ENCODE data around the gene CLMP. TPM values are rescaled to one million over a fixed set of nuclear protein-coding genes. Genes with fewer than 3 reads are reported as not detected.

The CLMP gene
- total and polyA plus RNA-seq, 9 of the 15 experiments (the other 6 are each of a cell fraction or from before 2014, with no cell fraction given): 0.02 to 0.15 (median 0.03) TPM; not detected in 6

DNA sequence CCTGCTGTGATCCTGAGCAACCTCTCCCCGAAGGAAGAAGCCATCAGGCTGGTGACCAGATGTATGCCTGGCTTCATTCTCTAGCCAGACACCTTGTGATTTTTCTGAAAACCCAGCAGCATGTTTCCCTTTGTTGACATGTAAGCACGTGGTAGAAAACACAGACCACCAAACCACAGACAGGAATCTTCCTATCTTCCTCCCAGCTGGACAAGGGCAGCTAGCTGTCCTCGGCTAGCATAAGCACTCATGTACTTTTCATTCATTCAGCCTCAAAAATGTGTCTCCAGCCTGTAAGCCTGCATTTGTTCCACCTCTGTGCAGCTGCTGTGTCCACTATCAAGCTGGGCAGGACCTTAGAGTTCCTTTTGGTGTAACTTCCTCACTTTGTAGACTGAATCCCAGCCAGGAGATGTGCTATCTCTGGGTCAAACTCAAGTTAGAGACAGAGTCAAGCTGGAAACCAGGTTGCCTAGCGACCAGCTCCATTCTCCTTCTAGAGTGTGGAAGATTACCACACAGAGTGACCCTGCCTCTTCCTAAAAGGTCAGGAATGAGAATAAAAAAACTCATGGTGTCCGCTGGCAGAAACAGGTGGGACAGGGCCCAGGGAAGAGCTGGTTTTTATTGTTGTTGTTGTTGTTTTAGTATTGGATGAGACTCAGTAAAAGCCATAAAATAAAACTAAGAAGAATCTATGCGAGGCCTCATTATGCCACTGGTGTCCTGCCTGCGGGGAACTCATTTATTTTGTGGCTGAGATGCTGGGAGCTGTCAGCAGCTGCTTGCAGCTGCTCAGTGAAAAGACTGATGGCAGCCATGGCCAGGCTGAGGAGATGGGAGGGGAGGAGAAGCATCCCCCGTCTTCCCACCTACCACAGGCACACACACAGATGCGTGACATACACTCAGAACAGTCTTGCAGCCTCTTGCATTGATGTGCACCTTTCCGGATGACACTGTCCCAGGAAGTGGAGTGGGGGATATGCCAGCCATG is 7.4 kb upstream of the CLMP start:
- H3K4me2 ChIP-seq (ENCODE audit: insufficient read depth, low read length): no peak overlapping the region
- no peak for FAIRE-seq
- in situ Hi-C loops (cut with MboI): no loop called here
- H3K36me3 ChIP-seq (ENCODE audit: control insufficient read depth, insufficient read depth, low read length): no peaks in the 10 kb centered on the region
- DNase-seq (ENCODE audit: extremely low read depth in 1 of 4, low spot score in 3 of 4): no peak
- no peaks in the 10 kb centered on the region for H3K9me1 ChIP-seq (ENCODE audit: control insufficient read depth, insufficient read depth, low read length)
- peaks cover 14 to 40% of the 10 kb centered on the region in 2 experiments; a peak in 4 of 5 replicates for H3K27me3 ChIP-seq (ENCODE audit: control insufficient read depth in 2 of 2, insufficient read depth in 2 of 2, low read length in 2 of 2)
- intact Hi-C loops (cut with micrococcal nuclease): no loop called here
- H3K9ac ChIP-seq (ENCODE audit: insufficient read depth in 1 of 2, low read depth in 2 of 2, low read length in 2 of 2): no peak overlapping the region
- H4K20me1 ChIP-seq (replicated peaks; ENCODE audit: control insufficient read depth, insufficient read depth, low read length): no peaks in the 10 kb centered on the region
- no peak for ATAC-seq
- TF ChIP-seq RFX1 (IDR thresholded peaks at IDR 0.05): peak; percentile 45; the same call in 1 of the 2 replicates
- no peak for TF ChIP-seq TBL1XR1 (IDR thresholded peaks at IDR 0.05; ENCODE audit: low read length in 2 of 2)
- no TSS peak for BruUV-seq (replicated peaks)
- CTCF ChIA-PET (ENCODE audit: low intra/inter-chr PET ratio): no interaction called here
- H3K4me3 ChIP-seq: no peak overlapping the region
- no peaks in the 10 kb centered on the region for H3K79me2 ChIP-seq (ENCODE audit: control insufficient read depth, insufficient read depth, low read length)
- 1% methylated on average over 9 of the region's 10 CpGs for WGBS (ENCODE audit: insufficient coverage, low coverage, missing lambda C conversion rate)
- no peaks in the 10 kb centered on the region for H3K4me1 ChIP-seq (replicated peaks in 1 of 2; ENCODE audit: control insufficient read depth in 2 of 2, insufficient read depth in 2 of 2, low read length in 2 of 2)
- POLR2A ChIA-PET: no interaction called here
- no peak overlapping the region for H3K27ac ChIP-seq (ENCODE audit: extremely low read depth, low read depth, low read length)
- H3K9me3 ChIP-seq (replicated peaks; ENCODE audit: control insufficient read depth, insufficient read depth, low read depth, low read length): no peaks in the 10 kb centered on the region
- no peak overlapping the region for H2AFZ ChIP-seq (ENCODE audit: low read depth, low read length)

DNA sequence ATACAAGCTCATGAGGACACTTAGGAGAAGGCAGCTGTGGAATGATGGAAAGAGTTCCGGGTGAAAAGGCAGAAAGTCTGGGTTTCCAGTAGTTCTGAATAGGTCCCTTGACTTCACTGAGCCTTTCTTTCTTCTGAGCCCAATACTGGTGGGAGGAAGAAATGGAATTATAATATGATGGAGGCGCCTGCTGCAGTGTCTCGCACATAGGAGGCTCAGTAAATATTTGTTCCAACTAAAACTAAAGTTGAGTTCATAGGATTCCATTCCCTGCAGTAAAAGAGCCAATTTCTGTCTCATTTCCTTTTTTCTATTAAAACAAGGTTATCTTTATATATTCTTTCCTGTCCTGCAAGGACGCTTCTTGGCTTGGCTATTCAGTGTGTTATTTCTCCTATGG is 5.2 kb upstream of the CLMP start:
- H3K36me3 ChIP-seq (ENCODE audit: control insufficient read depth, insufficient read depth, low read length): no peaks in the 10 kb centered on the region
- no peaks in the 10 kb centered on the region for H3K79me2 ChIP-seq (ENCODE audit: control insufficient read depth, insufficient read depth, low read length)
- FAIRE-seq (no peak), DNase-seq (ENCODE audit: extremely low read depth in 1 of 4, low spot score in 3 of 4) (no peak), ATAC-seq (no peak)
- no TSS peak for BruUV-seq (replicated peaks)
- H3K27me3 ChIP-seq (ENCODE audit: control insufficient read depth in 2 of 2, insufficient read depth in 2 of 2, low read length in 2 of 2): peaks cover 22 to 52% of the 10 kb centered on the region in 2 experiments
- H3K9ac ChIP-seq (ENCODE audit: insufficient read depth in 1 of 2, low read depth in 2 of 2, low read length in 2 of 2): no peak overlapping the region
- no peaks in the 10 kb centered on the region for H3K9me1 ChIP-seq (ENCODE audit: control insufficient read depth, insufficient read depth, low read length)
- no peaks in the 10 kb centered on the region for H3K4me1 ChIP-seq (replicated peaks in 1 of 2; ENCODE audit: control insufficient read depth in 2 of 2, insufficient read depth in 2 of 2, low read length in 2 of 2)
- ChIA-PET CTCF (ENCODE audit: low intra/inter-chr PET ratio) (no interaction called here), POLR2A (interaction anchor here (1.2 kb wide), 1 partner anchor 11 kb away, joined by 4 read pairs; no protein-coding TSS in a partner anchor)
- no peaks in the 10 kb centered on the region for H4K20me1 ChIP-seq (replicated peaks; ENCODE audit: control insufficient read depth, insufficient read depth, low read length)
- no peak overlapping the region for H3K4me2 ChIP-seq (ENCODE audit: insufficient read depth, low read length)
- H3K9me3 ChIP-seq (replicated peaks; ENCODE audit: control insufficient read depth, insufficient read depth, low read depth, low read length): no peaks in the 10 kb centered on the region
- intact Hi-C loops (cut with micrococcal nuclease): no loop called here
- in situ Hi-C loops (cut with MboI): no loop called here
- WGBS (ENCODE audit: insufficient coverage, low coverage, missing lambda C conversion rate): 0% methylated on average over 4 of the region's 4 CpGs
- H2AFZ ChIP-seq (ENCODE audit: low read depth, low read length): no peak overlapping the region
- no peak overlapping the region for H3K4me3 ChIP-seq
- no peak overlapping the region for H3K27ac ChIP-seq (ENCODE audit: extremely low read depth, low read depth, low read length)
- TF ChIP-seq HOXB6 (CRISPR knock-in tag; IDR thresholded peaks at IDR 0.05; ENCODE audit: borderline replicate concordance): no peak
- TF ChIP-seq, protein P1, sequence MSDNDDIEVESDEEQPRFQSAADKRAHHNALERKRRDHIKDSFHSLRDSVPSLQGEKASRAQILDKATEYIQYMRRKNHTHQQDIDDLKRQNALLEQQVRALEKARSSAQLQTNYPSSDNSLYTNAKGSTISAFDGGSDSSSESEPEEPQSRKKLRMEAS (CRISPR knock-in tag; IDR thresholded peaks at IDR 0.05): no peak
- TF ChIP-seq NR2C1 (IDR thresholded peaks at IDR 0.05): no peak
- TF ChIP-seq NR2C1 (tag; IDR thresholded peaks at IDR 0.05): no peak

All from K562 (cell line).